WI38 (cell line): Measurements from ENCODE around the gene KDM4F.

Experiments used
- H3K4me3 ChIP-seq: 2 replicates; pipeline ENCODE4 v1.5.1; 2011; ENCODE audit warnings: low read depth, mild to moderate bottlenecking, control low read depth, low read length
- CTCF ChIP-seq: IDR thresholded peaks from 2 replicates; pipeline ENCODE4 v1.5.1; 2012; ENCODE audit warnings: low read depth, mild to moderate bottlenecking, control low read depth, low read length

KDM4F gene

GRCh38 chr11:95085117-95085816 is 36.0 kb downstream of the KDM4F start:
- H3K4me3 ChIP-seq: no peak overlapping the region
- TF ChIP-seq CTCF: no peak

- TF ChIP-seq CTCF: no peak
- no peak overlapping the region for H3K4me3 ChIP-seq
Observed at GRCh38 chr11:95086151-95086550, 36.9 kb downstream of the KDM4F start.

- no peak for TF ChIP-seq CTCF
- H3K4me3 ChIP-seq: no peak overlapping the region
Observed at GRCh38 chr11:95086836-95087570, 37.8 kb downstream of the KDM4F start.

GRCh38 chr11:95088946-95089619 is 39.9 kb downstream of the KDM4F start:
- no peak for TF ChIP-seq CTCF
- H3K4me3 ChIP-seq: peak overlapping the region; percentile 56

- no peak for TF ChIP-seq CTCF
- peak within 1 kb of the TSS; percentile 65 for H3K4me3 ChIP-seq
Observed at GRCh38 chr11:95089620-95090542, 40.7 kb downstream of the KDM4F start, which contains the start of gene ENDOD1. Gene ENDOD1 (plus strand): TSS chr11:95089846. CDS start chr11:95089928, 82 bp downstream.

- H3K4me3 ChIP-seq: no peak overlapping the region
- TF ChIP-seq CTCF: no peak
Observed at GRCh38 chr11:95091663-95092180, 42.5 kb downstream of the KDM4F start.
